ENCODE results near the gene WNK3.

DNA sequence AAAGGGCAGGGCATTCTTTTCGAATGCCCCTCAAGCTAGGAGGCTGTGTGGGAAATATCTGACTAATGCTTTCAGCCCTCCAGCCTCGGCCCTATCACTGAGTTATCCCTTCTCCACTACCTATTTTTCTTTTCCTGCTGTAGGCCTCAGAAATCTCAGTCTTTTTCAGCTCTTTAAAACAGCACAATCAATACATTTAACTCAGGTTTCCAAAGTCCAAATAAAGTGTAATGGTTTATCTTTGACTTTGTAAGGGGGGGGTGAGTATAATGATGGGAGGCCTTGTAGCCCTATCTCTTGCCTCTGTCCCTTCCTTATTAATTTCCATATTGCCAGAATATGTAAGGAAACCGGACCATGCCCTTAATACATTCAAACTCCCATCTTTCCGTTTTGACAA is 1.6 kb upstream of the WNK3 start:
- TF ChIP-seq, protein P1, sequence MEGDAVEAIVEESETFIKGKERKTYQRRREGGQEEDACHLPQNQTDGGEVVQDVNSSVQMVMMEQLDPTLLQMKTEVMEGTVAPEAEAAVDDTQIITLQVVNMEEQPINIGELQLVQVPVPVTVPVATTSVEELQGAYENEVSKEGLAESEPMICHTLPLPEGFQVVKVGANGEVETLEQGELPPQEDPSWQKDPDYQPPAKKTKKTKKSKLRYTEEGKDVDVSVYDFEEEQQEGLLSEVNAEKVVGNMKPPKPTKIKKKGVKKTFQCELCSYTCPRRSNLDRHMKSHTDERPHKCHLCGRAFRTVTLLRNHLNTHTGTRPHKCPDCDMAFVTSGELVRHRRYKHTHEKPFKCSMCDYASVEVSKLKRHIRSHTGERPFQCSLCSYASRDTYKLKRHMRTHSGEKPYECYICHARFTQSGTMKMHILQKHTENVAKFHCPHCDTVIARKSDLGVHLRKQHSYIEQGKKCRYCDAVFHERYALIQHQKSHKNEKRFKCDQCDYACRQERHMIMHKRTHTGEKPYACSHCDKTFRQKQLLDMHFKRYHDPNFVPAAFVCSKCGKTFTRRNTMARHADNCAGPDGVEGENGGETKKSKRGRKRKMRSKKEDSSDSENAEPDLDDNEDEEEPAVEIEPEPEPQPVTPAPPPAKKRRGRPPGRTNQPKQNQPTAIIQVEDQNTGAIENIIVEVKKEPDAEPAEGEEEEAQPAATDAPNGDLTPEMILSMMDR (conservative IDR thresholded peaks at IDR 0.05; ENCODE audit: low read depth, low read length) = no peak
- TF ChIP-seq EZH2 (IDR thresholded peaks at IDR 0.05; ENCODE audit: borderline replicate concordance, low read depth, low read length, poor library complexity, severe bottlenecking) = no peak
